Activated T-cell treated with anti-CD3 and anti-CD28 coated beads, Interleukin-2, amount 50 U/mL, for 24 hours (primary cell): Measurements from ENCODE around the gene DNAJB11.
A peak's percentile ranks its signal among the peaks of the same experiment; 100 is the strongest.
"Not testable (repeated sequence)": the region's sequence is repeated elsewhere in the genome, so short reads cannot be mapped to it uniquely, and the experiment has no call there.

Source experiments
- DNase-seq: peaks from one replicate; pipeline ENCODE4 v3.0.0-alpha.2; 2020
- H3K27ac Mint-ChIP-seq: 2 replicates; pipeline ENCODE4 v1.8.0; 2020; ENCODE audit warnings: mild to moderate bottlenecking, mixed read lengths
- H3K27me3 Mint-ChIP-seq: 2 replicates; pipeline ENCODE4 v1.8.0; 2020; ENCODE audit warnings: mixed read lengths
- H3K36me3 Mint-ChIP-seq: 2 replicates; pipeline ENCODE4 v1.8.0; 2020; ENCODE audit warnings: low read depth, mixed read lengths
- H3K4me1 Mint-ChIP-seq: 2 replicates; pipeline ENCODE4 v1.8.0; 2020; ENCODE audit warnings: low read depth, mixed read lengths
- H3K4me3 Mint-ChIP-seq: 2 replicates; pipeline ENCODE4 v1.8.0; 2020; ENCODE audit warnings: mild to moderate bottlenecking, moderate library complexity, mixed read lengths
- H3K9me3 Mint-ChIP-seq: 2 replicates; pipeline ENCODE4 v1.8.0; 2020; ENCODE audit warnings: mixed read lengths

DNAJB11 gene

DNA sequence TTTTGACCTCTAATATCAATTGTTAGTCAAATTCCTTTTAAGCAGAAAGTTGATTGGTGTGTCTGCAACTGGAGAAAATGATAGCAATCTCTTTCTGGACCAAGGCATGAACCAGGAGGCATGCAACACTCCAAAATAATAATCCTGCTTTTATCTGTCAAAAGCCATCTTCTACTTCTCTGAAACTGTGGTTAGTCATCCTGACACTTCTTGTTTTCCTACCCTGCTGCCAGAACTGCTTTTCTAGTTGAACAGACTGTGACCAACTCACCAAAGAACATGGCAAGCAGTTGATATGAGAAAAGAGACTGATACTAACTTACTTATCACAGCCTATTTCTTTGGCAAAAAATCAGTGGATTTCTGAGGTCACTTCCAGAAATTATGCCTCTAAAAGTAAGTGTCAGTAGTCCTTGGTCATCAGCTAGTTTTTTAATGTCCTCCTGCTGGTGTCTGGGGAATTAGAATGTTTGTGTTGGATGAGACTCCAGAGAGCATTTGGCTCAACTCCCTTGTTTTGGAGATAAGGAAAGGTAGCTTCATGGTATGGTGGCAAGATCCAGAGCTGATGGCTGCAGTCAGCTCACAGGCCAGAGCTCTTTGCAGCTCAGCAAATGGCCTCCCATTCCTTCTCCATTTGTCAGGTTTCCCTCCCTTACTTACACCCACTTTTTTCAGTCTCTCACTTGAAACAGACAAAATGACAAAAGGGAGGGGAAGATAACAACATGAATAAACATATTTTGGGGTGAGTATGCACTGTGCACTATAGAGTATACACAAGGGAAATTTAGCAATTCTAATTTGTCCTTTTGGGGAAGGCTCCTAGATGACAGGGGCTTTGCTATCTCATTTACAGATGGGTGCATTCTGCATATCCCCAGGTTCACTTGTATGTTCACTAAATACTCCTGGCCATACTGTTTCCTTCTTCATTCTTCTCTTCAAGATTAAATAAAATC lies 33.4 kb upstream of the DNAJB11 start:
- Mint-ChIP-seq H3K27ac (peak overlapping the region; percentile 99), H3K27me3 (no peaks in the 10 kb centered on the region), H3K4me1 (peaks cover 93% of the 10 kb centered on the region), H3K4me3 (peak overlapping the region; percentile 26), H3K9me3 (no peaks in the 10 kb centered on the region), H3K36me3 (peaks cover 25% of the 10 kb centered on the region)
- no peak for DNase-seq

DNA sequence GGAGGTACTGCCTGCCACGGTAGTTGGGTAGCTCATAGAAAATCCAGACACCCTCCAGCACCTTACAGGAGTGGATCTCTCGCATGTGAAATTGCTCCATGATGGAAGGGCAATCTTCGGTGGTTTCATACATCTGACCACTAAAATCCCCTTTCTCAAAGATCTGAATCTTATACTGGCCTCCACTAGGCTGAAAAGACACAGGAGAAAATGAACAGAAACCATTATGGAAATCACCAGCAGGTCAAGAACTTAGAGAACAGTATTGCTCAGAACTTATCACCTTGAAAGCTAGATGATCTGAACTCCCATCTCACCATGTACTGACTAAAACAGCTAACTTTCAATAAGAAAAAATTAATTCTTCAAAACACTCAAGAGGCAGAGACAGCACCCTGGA lies 31.7 kb upstream of the DNAJB11 start:
- Mint-ChIP-seq H3K4me3 (no peak overlapping the region), H3K27me3 (no peaks in the 10 kb centered on the region), H3K4me1 (peaks cover 77% of the 10 kb centered on the region), H3K9me3 (no peaks in the 10 kb centered on the region), H3K36me3 (peaks cover 34% of the 10 kb centered on the region), H3K27ac (peak overlapping the region; percentile 99)
- DNase-seq = no peak

DNA sequence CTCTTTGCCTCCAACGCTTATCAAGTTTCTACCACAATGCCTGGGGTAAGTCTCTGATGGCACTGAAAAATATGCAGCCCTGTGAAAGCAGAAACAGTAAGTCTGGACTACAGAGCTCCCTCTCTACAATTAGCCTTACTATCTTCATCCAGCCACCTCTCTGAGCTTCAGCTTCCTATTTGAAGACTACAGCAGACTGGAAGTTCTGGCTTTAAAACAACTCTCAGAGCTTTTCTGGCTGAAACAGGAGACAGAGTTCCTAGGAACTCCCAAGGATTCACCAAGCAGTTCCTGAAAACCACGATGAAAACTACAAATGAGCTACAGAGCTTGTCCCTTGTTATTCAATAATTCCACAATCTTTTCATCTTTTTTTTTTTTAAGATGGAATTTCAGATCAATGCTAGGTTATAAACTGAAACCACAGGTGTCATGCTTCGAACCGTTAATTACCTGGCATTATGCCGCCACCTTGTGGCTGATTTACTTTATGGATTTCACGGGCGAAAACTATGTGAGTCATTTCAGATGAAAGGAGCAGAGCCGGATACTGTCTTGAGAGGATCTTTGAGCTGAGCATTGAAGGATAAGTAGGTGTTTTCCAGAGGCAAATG lies 30.2 kb upstream of the DNAJB11 start:
- DNase-seq = peak; percentile 78
- Mint-ChIP-seq H3K4me3 (no peak overlapping the region), H3K27me3 (no peaks in the 10 kb centered on the region), H3K9me3 (no peaks in the 10 kb centered on the region), H3K4me1 (peaks cover 63% of the 10 kb centered on the region), H3K36me3 (peaks cover 48% of the 10 kb centered on the region), H3K27ac (peak overlapping the region; percentile 80)

DNA sequence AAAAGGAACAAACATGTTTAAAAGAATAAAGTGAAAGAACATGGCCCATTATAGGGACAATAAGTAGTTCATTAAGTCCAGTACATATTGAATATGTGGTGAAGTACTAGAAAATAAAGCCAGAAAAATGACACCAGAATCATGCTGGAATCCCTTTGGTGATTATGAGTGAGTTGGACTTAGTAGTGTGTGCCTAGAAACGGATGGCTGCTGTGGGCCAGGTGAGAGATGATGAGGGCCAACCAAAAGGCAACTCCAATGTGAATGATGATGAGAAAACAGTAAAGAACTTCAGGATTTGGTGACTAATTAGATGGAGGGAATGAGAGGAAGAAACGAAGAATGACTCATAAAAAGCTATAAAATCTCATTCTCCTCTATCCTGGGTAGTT lies 29.7 kb upstream of the DNAJB11 start:
- Mint-ChIP-seq H3K4me3 (no peak overlapping the region), H3K9me3 (no peaks in the 10 kb centered on the region), H3K4me1 (peaks cover 58% of the 10 kb centered on the region), H3K36me3 (peaks cover 49% of the 10 kb centered on the region), H3K27ac (peak overlapping the region; percentile 80), H3K27me3 (no peaks in the 10 kb centered on the region)
- no peak for DNase-seq

DNA sequence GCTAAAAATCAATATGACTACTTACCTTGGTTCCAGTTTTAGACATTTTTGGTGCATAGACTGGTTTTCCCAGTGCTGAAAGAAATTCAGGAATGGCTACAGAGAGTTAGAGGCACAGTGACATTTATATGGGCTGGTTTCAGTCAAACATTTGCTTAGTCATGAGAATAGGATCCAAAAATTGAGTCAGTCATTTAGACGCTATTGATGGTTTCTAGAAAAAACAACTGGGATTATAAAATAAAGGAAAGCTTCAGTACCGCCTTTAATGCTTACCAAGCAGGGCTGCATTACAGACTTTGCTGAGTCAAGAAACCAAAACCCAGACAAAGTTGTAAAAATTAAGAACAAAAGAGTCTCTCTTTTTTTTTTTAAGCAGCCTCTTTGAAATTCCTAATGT lies 26.2 kb upstream of the DNAJB11 start, which contains the start of gene CRYGS:
CRYGS (minus strand) TSS at position 100 of the 400 bp plus-strand sequence; CDS start at position 46, 54 bp downstream.
- DNase-seq = no peak
- Mint-ChIP-seq H3K36me3 (peaks cover 52% of the 10 kb centered on the region), H3K4me3 (no peak within 1 kb of the TSS), H3K9me3 (no peaks in the 10 kb centered on the region), H3K4me1 (peaks cover 24% of the 10 kb centered on the region), H3K27ac (no peak within 1 kb of the TSS), H3K27me3 (no peaks in the 10 kb centered on the region)

DNA sequence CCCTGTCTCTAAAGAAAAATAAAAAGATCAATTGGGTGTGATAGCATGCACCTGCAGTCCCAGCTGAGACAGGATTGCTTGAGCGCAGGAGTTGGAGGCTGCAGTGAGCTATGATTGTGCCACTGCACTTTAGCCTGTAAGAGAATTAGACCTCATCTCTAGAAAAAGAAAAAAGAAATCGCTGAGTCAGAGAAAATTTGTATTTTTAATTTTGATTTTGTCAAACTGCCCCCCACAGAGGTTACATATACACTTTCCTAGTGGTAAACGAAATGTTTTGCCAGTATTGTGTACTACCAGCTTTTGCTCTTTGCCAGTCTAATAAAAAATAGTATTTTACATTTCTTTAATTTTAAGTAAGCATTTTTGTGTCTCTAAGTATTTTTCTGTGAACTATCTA lies 21.0 kb upstream of the DNAJB11 start:
- H3K36me3 Mint-ChIP-seq = peaks cover 80% of the 10 kb centered on the region

DNA sequence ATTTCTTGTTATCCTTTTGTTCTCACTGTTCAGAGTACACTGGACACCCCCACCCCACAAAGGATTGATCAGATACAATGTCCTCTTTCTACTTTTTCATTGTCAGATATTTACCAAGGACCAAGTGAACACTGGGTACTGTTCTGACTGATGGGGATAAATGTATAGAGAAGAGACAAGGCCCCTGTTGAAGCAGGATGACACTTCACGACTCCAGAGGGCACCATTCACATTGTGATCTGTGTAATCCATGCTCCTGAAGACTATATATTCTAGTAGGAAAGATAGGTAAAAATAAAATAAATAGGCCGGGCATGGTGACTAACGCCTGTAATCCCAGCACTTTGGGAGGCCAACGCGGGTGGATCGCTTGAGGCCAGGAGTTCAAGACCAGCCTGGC lies 19.1 kb upstream of the DNAJB11 start:
- no peaks in the 10 kb centered on the region for H3K4me1 Mint-ChIP-seq
- no peak overlapping the region for H3K27ac Mint-ChIP-seq
- H3K9me3 Mint-ChIP-seq = no peaks in the 10 kb centered on the region
- H3K4me3 Mint-ChIP-seq = no peak overlapping the region
- H3K36me3 Mint-ChIP-seq = peaks cover 82% of the 10 kb centered on the region
- H3K27me3 Mint-ChIP-seq = no peaks in the 10 kb centered on the region
- no peak for DNase-seq

More for the DNA sequence above, 21.0 kb upstream of the DNAJB11 start:
- no peaks in the 10 kb centered on the region for H3K4me1 Mint-ChIP-seq
- H3K9me3 Mint-ChIP-seq = no peaks in the 10 kb centered on the region
- no peak overlapping the region for H3K4me3 Mint-ChIP-seq
- H3K27me3 Mint-ChIP-seq = no peaks in the 10 kb centered on the region
- H3K27ac Mint-ChIP-seq = no peak overlapping the region
- DNase-seq = no peak

DNA sequence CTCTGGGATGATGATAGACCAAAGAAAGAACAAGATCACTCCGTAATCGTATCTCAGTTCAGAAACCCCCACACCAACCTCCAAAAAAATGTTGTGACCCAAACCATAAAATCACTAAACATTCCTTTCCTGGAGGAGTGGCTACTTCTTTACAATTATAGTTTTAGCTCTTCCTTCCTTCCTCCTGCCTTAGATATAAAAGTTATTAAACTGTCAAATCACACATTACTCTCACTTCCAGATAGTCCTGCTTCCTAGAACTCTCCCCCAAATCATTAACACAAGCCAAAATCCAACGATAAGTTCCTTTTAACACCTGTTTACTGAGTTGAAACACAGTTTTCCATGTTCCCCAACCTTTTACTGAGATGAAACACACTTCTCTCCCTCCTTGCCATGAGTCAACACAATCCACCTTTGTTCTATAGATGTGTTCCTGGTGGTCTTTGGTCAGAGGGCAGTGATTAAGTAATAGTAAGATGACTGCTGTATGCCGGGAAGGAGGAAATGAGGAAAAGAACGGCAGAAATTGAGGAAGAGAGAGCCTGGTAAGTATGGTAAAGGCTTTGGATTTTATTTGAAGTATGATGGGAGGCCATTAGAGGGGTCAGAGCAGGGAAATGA lies 18.0 kb upstream of the DNAJB11 start:
- no peak for DNase-seq
- Mint-ChIP-seq H3K9me3 (no peaks in the 10 kb centered on the region), H3K27ac (no peak overlapping the region), H3K4me3 (no peak overlapping the region), H3K4me1 (no peaks in the 10 kb centered on the region), H3K27me3 (no peaks in the 10 kb centered on the region), H3K36me3 (peaks cover 85% of the 10 kb centered on the region)

DNA sequence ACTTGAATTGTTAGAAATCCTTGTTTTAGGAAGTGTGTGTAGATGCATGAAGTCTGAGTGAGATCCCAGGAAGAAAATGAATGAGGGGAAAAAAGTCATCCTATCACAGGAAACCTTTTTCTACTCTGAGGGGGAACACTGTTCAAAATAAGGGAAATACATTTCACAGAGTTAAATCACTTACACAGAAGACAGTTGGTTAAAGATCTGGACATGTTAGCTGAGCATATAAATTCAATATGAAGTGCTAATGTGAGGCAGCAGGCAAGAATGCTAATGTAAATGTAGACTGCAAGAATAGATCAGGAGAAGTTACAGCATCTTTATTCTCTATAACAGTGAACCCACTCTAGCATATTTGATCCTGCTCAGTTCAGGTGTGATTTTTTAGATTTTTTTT lies 5.9 kb upstream of the DNAJB11 start:
- Mint-ChIP-seq H3K9me3 (no peaks in the 10 kb centered on the region), H3K4me3 (no peak overlapping the region), H3K36me3 (peaks cover 64% of the 10 kb centered on the region), H3K27ac (no peak overlapping the region), H3K4me1 (peaks cover 68% of the 10 kb centered on the region), H3K27me3 (no peaks in the 10 kb centered on the region)
- DNase-seq = no peak

DNA sequence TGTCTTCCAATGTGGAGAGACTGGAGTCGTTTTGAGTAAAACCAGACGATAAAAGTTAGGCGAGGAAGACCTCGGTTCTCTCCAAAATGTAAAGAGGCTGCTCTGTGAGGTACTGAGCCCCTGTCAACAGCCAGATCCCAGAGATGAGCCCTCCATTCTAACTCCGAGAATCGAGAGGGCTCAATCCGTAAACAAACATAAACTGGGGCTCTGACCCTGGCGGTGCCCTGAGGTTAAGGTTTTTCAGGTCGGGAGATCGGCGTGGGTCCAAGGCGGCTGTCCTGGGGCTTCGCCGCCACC lies 3.8 kb upstream of the DNAJB11 start:
- no peak for DNase-seq
- Mint-ChIP-seq H3K9me3 (no peaks in the 10 kb centered on the region), H3K4me1 (peaks cover 61% of the 10 kb centered on the region), H3K4me3 (peak overlapping the region; percentile 93), H3K27me3 (no peaks in the 10 kb centered on the region), H3K36me3 (peaks cover 60% of the 10 kb centered on the region), H3K27ac (peak overlapping the region; percentile 94)

DNA sequence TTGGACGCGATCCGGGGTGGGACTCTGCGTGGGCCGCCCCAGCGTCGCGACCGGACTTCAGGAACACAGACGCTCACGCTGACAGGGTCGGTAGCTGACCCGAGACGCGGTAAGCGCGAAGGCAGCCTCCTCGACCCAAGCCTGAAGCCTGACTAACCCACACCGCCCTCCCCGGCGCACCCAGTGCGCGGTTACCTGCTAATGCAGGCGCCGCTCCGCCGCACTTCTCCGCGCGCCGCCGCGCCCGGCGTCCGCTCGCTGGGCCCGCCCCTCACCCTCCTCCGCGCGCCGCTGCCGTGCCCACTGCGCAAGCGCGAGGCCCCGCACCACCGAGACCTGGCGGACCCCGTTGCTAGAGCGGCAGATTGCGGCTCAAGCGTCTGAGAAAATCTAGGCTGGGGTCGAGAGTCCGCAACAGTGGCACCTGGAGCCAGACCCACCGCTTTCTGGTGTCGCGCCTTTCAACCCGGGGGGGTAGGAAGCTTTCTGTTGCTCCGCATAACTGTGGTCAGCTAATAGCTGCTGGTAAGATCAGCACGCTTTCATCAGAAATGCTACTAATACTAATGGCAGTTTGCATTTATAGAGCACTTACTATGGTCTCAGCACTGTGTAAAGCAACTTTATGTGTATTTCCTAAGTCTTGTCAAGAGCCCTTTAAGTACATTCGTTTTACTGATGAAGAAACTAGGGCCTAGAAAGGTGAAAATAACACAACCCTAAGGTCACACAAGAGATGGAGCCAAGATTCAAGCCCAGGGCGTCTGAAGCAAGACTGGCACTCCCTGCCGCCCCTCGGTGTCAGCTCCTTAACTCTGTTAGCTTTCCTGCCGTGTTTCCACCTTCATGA lies 3.2 kb upstream of the DNAJB11 start, which contains the start of gene TBCCD1:
TBCCD1 (minus strand) TSS at position 268 of the 850 bp plus-strand sequence. CDS start 3,010 bp downstream, outside the sequence.
- Mint-ChIP-seq H3K27me3 (no peaks in the 10 kb centered on the region), H3K4me1 (peaks cover 59% of the 10 kb centered on the region), H3K36me3 (peaks cover 60% of the 10 kb centered on the region), H3K9me3 (no peaks in the 10 kb centered on the region), H3K27ac (peak within 1 kb of the TSS; percentile 94), H3K4me3 (peak within 1 kb of the TSS; percentile 93)
- peak; percentile 100 for DNase-seq

DNA sequence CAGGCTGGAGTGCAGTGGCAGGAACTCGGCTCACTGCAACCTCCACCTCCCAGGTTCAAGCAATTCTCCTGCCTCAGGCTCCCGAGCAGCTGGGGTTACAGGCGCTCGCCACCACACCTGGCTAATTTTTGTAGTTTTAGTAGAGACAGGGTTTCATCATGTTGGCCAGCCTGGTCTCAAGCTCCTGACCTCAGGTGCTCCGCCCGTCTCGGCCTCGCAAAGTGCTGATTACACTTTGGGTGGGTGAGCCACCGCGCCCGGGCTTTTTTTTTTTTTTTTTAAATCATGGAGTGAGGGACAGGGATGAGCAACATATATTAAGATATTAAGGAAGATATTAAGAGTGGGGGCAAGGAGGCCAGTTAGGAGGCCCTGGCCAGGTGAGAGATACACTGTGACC lies 1.2 kb upstream of the DNAJB11 start:
- Mint-ChIP-seq H3K4me1 (peaks cover 56% of the 10 kb centered on the region), H3K4me3 (peak overlapping the region; percentile 94), H3K36me3 (peaks cover 61% of the 10 kb centered on the region), H3K27ac (peak overlapping the region; percentile 98)
- DNase-seq, H3K27me3 Mint-ChIP-seq, H3K9me3 Mint-ChIP-seq: not testable (repeated sequence)

DNA sequence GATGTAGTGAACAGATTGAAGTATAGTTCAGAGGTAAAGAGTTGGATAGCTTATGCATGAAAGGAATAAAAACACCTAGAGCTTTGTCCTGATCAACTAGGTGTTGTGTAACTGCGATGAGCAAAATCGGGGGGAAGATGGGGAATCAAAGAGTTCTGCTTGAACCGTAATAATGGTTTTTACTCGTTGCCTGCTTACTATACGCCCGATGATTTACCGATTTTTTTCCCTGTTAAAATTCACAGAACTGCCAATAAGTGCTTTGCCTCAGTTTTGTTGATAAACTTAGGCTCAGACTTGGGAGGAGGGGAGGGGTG lies 783 bp upstream of the DNAJB11 start:
- no peak for DNase-seq
- H3K36me3 Mint-ChIP-seq = peaks cover 62% of the 10 kb centered on the region
- peaks cover 56% of the 10 kb centered on the region for H3K4me1 Mint-ChIP-seq
- H3K27me3 Mint-ChIP-seq = no peaks in the 10 kb centered on the region
- peak overlapping the region; percentile 98 for H3K27ac Mint-ChIP-seq
- no peaks in the 10 kb centered on the region for H3K9me3 Mint-ChIP-seq
- peak overlapping the region; percentile 94 for H3K4me3 Mint-ChIP-seq

DNA sequence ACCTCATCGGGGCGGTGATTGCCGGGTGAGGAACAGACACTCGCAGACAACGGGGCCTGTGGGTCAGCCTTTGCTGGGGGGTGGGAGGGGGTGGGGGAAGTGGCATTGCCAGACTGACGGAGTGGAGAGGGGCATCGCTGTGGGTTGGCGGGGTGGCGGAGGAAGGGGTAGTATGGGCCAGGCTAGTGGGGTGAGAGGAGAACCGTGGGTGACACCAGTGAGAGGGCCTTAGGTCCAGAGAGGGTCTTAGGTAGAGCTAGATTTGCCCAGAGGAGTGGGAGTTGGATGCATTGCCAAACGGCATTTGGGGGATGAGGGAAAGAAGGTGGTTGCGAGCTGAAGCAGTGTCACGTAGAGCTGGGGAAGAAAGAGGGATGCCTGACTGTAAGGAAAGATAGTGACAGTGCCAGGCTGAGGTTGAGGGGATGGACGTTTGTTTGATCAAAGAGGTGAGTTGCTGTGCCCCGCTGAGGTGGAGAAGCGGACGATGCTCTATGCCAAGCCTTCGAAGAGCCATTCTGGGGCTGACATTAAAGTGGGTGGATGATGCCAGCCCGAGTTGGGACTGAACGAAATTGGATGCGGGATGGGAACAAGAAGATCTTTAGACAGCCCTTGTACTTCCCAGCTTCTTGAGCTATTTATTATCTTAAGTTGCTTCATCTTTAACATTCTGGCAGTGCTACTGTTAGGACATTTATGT lies 572 bp downstream of the DNAJB11 start:
- Mint-ChIP-seq H3K4me3 (peak overlapping the region; percentile 94), H3K4me1 (peaks cover 54% of the 10 kb centered on the region), H3K9me3 (no peaks in the 10 kb centered on the region), H3K27ac (peak overlapping the region; percentile 98), H3K27me3 (no peaks in the 10 kb centered on the region), H3K36me3 (peaks cover 75% of the 10 kb centered on the region)
- DNase-seq = no peak
